ENCODE measurements around the gene TMEM117. TPM values are rescaled to one million over a fixed set of nuclear protein-coding genes. Genes with fewer than 3 reads are reported as not detected.

TMEM117 gene
- total RNA-seq, 1 experiment from 2014 or later, result 7.8 TPM

DNA sequence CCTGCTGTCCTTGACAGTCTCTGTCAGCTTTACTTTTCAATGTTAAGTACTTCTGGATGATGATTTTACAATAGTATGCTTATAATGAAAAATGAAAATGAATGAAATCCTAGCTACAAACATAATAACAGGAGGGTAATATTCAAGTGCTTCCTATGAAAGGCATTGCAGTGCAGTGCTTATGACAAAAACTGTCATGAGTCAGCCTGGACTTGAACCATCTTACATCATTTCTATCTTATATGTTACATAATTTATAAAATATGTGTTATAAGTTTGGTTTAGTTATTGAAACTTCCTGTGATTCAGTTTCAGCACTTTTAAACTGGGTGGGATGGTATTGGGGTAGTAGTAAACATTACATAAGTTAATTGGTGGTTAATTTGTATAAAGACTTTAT is 451.7 kb downstream of the TMEM117 start:
- DNase-seq (ENCODE audit: low spot score), result no peak

DNA sequence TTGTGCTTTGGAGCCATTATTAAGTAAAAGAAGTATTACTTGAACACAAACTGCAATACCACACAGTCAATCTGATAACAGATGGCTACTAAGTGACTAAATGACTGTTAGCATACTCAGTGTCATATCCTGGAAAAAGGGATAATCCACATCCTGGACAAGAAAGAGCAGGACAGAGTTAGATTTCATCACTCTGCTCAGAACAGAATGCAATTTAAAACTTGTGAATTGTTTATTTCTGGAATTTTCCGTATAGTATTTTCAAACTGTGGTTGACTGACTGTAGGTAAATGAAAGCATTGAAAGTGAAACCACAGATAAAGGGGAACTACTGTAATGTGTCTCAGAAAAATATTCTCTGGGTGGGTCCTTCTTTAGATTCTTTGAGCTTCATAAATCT is 458.8 kb downstream of the TMEM117 start:
- no peak for DNase-seq (ENCODE audit: low spot score)

DNA sequence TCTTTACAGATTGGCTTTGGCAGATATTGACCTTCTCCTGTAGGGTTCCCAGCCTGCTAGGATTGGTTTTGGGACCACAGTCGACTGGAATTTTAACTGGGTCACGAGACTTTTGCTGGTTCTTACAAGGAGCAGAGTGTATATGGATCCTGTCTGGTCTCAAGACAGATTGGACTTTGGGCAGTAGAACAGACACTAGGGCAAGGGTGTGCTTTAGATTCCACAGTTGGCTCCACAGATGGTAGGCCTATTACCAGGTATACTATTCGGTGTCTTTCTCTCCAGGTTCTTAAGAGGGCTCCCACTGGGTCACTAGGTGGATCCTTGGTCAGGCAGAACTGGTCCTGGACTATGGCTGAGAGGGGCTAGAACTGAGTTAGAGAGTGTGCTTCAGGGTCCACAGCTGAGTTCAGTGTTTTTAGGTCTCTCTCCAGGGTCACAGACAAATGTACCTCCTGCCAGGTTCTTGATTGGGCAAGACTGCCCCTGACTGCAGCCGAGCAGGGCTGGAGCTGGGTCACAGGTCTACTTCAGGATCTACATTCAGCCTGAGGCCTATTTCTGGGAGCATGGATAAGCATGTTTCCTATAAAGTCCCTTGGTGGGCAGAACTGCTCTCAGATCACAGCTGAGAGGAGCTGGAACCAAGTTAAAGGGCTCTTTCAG is 460.2 kb downstream of the TMEM117 start:
- DNase-seq (ENCODE audit: low spot score), result no peak

- DNase-seq (ENCODE audit: low spot score), result peak; percentile 15
Observed at GRCh38 chr12:44296624-44297197, 460.8 kb downstream of the TMEM117 start.

DNA sequence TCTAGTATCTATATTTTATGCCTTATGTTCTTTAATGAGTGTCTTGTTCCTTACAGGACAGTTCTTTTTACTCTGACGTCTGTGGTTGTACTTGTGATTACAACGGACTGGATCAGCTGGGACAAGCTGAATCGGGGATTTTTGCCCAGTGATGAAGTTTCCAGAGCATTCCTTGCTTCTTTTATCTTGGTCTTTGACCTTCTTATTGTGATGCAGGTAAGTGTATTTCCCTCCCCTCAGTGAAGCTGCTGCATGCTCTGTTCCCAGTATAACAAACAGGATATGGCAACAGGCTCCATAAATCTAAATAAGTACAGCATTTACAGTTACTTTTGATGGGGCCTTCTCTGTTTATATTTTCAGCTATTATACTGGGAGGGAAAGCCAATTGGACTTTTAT is 463.6 kb downstream of the TMEM117 start:
- no peak for DNase-seq (ENCODE audit: low spot score)

GRCh38 chr12:44307506-44308168 is 471.8 kb downstream of the TMEM117 start:
- DNase-seq (ENCODE audit: low spot score), result no peak

- DNase-seq (ENCODE audit: low spot score), result no peak
Observed at GRCh38 chr12:44313188-44313587, 477.3 kb downstream of the TMEM117 start.

- no peak for DNase-seq (ENCODE audit: low spot score)
Observed at GRCh38 chr12:44314007-44314500, 478.2 kb downstream of the TMEM117 start.

- DNase-seq (ENCODE audit: low spot score), result peak; percentile 26
Observed at GRCh38 chr12:44317651-44318126, 481.8 kb downstream of the TMEM117 start.

DNA sequence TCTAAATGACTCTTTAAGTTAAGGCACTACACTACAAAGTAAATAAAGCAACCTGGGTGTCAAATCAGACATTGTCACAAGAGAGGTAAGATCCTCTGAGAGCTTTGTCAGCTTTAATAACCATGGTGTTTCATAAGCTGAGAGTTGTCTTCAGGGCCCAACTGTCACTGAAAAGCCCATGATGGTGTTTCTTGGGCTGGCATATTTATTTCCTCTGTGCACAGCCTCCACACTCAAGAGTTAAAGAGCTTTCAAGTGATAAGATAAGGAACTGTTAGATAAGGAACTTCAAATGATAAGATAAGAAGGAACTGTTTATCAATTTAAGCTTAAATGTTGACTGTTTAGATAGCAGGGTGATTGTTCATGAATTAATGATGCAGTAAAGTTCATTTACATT is 495.4 kb downstream of the TMEM117 start:
- no peak for DNase-seq (ENCODE audit: low spot score)

GRCh38 chr12:44334347-44334746 is 498.5 kb downstream of the TMEM117 start:
- no peak for DNase-seq (ENCODE audit: low spot score)

DNA sequence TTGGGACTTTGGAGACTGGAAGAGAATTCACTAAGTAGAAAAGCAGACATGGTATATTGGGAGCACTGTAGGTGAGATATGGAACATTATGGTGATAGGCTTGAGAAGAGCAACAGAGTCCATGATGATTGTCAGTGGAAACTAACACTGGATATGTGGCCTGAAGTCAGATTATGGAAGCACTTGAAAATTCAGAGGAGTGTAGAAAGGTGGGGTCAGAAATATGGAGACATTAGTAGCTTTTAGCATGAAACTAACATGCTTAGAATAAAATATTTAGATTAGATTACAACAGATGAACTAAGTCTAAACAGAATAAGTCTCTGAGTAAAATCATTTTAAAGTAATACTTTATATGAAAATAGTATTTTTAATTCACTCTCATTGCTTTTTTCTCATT is 499.1 kb downstream of the TMEM117 start:
- DNase-seq (ENCODE audit: low spot score), result no peak

GRCh38 chr12:44336577-44336976 is 500.7 kb downstream of the TMEM117 start:
- no peak for DNase-seq (ENCODE audit: low spot score)

DNA sequence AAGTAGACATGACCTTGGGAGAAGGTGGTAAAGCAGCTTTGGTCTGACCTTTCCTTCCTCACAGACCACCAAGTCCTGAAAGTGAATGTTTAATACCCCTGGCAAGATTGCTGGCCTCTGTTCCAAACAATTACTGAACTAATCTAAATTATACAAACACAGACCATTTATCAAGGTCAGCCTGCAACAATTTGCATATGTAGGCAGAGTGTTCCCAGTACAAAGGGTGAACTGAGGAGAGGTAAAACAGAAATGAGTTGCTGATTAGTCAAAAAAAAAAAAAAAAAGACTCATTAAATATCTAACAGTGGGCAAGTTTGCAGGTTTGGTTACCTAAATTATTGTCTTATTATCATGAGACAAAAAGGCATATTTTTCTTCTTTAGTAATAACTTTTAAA is 506.5 kb downstream of the TMEM117 start:
- DNase-seq (ENCODE audit: low spot score), result no peak

GRCh38 chr12:44347145-44347544 is 511.3 kb downstream of the TMEM117 start:
- no peak for DNase-seq (ENCODE audit: low spot score)

GRCh38 chr12:44357494-44357893 is 521.6 kb downstream of the TMEM117 start:
- no peak for DNase-seq (ENCODE audit: low spot score)

DNA sequence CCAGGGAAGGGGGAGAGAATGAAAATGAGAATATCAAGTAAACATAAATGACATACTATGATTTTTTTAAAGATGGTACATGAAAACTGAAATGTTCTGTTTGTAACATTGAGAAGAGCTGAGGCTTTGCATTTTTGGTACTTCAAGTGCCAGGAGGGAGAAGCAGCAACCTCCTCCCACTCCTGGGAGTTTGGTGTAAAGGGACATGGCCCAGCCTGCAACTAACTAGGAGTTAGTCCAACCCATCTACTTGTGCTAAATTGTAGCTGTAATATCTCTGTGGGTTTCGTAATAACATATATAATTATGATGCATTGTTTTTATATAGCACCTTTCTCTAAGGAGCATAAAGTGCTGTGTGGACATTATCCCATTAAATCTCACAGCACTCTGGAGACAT is 522.8 kb downstream of the TMEM117 start:
- no peak for DNase-seq (ENCODE audit: low spot score)

DNA sequence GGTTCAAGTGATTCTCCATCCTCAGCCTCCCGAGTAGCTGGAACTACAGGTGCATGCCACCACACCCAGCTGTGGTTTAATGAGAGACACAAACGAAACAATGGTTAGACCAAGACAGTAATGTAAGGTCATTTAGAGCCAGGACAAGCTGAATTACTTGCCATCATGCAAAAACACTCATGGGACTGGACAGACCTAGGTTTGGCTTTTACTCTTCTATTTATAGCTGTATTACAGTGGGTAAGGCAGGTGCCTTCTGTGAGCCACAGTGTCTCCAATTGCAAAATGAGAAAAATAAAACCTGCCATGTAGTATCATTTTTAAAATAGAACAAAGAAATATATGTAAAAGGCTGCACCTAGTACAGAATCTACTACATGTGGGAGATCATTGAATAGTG is 527.1 kb downstream of the TMEM117 start:
- no peak for DNase-seq (ENCODE audit: low spot score)

DNA sequence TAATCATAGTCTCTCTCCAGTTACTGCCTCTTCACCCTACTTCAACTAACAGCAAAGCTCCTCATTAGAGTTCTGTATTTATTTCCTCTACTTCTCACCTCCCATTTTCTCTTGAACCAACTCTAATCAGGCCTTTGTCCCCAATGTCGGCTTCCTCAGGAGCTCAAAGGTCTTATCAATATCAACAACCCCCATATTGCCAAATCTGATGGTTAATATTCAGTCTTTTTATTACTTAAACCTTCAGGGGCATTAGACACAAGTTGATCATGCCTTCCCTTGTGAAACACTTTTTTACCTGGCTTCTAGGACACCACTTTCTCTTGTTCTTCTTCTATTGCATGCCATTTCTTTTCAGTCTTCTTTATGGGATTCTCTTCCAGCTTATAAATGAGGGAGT is 531.3 kb downstream of the TMEM117 start:
- no peak for DNase-seq (ENCODE audit: low spot score)

GRCh38 chr12:44367916-44368315 is 532.0 kb downstream of the TMEM117 start:
- DNase-seq (ENCODE audit: low spot score), result no peak

- no peak for DNase-seq (ENCODE audit: low spot score)
Observed at GRCh38 chr12:44369998-44370397, 534.1 kb downstream of the TMEM117 start.

DNA sequence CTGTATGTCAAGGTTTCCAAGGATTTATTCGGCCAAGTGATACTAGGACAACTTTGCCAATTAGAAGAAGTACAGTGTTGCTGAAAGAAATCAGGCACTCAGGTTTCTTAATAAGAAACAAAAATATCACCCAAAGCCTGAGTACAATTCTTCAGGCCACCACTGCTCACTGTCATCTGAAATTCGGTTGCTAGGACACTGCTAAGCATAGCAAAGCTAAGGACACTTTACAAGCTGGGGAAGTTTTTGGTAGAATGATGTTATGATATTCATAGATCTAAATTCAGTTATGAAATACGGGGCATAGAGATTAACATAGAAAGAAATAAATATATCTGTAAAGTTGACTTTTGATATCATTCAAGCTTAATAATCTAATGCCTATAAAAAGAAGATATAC is 535.1 kb downstream of the TMEM117 start:
- DNase-seq (ENCODE audit: low spot score), result no peak

- DNase-seq (ENCODE audit: low spot score), result no peak
Observed at GRCh38 chr12:44372259-44372658, 536.4 kb downstream of the TMEM117 start.
